GM13976 (cell line): ENCODE results near the gene KCTD11.
A peak's percentile ranks its signal among the peaks of the same experiment; 100 is the strongest.

ENCODE experiments used
- DNase-seq: peaks from one replicate; pipeline ENCODE4 v3.0.0; 2012; ENCODE audit warnings: low spot score
- in situ Hi-C: fragments of 300-500 bp; cut with MboI; formaldehyde crosslinking; loops from one replicate; pipeline ENCODE4 v1.12.0; 2022; ENCODE audit warnings: low sequenced_read_pairs, mixed read lengths, inconsistent platforms; ENCODE audit not compliant: unreplicated experiment
- TF ChIP-seq, protein P1 (sequence below): IDR thresholded peaks from 2 replicates; pipeline ENCODE4 v1.5.1; 2012; ENCODE audit warnings: borderline replicate concordance, mild to moderate bottlenecking; ENCODE audit not compliant: insufficient read depth; ENCODE audit errors: extremely low read depth, missing control alignments, control extremely low read depth

KCTD11 gene

DNA sequence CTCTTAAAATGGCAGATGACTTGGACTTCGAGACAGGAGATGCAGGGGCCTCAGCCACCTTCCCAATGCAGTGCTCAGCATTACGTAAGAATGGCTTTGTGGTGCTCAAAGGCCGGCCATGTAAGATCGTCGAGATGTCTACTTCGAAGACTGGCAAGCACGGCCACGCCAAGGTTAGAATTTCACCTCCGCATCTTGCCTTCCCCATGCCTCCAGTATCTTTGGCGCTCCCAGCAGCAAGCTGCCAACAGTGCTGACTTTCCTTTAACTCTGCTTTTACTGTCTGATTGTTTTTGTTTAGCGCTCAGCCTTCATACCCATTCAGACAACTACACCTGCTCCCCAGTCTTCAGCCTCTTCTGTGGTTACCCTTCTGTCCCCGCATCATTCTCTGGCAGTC lies 42.3 kb upstream of the KCTD11 start:
- in situ Hi-C loops, result no loop called here
- no peak for DNase-seq
- TF ChIP-seq, protein P1, sequence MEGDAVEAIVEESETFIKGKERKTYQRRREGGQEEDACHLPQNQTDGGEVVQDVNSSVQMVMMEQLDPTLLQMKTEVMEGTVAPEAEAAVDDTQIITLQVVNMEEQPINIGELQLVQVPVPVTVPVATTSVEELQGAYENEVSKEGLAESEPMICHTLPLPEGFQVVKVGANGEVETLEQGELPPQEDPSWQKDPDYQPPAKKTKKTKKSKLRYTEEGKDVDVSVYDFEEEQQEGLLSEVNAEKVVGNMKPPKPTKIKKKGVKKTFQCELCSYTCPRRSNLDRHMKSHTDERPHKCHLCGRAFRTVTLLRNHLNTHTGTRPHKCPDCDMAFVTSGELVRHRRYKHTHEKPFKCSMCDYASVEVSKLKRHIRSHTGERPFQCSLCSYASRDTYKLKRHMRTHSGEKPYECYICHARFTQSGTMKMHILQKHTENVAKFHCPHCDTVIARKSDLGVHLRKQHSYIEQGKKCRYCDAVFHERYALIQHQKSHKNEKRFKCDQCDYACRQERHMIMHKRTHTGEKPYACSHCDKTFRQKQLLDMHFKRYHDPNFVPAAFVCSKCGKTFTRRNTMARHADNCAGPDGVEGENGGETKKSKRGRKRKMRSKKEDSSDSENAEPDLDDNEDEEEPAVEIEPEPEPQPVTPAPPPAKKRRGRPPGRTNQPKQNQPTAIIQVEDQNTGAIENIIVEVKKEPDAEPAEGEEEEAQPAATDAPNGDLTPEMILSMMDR, result no peak

DNA sequence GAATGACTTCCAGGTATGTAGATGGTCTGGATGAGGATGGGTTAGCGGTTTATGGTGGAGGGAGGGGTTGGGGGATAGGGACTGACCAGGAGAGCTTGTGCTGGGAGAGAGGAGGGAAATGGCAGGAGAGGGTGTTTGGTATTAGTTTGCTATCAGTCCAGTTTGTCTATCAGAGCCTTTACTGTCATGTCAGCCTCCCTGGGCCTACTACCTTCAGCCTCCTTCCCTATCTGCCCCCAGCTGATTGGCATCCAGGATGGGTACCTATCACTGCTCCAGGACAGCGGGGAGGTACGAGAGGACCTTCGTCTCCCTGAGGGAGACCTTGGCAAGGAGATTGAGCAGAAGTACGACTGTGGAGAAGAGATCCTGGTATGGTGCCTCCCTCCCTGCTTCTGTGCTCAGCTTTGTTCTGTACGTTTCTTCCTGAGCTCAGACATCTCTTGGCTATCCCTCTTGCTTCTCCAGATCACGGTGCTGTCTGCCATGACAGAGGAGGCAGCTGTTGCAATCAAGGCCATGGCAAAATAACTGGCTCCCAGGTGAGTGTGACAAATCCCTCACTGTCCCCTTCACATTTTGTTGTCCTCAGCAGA lies 40.8 kb upstream of the KCTD11 start:
- no peak for DNase-seq
- TF ChIP-seq, protein P1, result no peak
- in situ Hi-C loops, result no loop called here

DNA sequence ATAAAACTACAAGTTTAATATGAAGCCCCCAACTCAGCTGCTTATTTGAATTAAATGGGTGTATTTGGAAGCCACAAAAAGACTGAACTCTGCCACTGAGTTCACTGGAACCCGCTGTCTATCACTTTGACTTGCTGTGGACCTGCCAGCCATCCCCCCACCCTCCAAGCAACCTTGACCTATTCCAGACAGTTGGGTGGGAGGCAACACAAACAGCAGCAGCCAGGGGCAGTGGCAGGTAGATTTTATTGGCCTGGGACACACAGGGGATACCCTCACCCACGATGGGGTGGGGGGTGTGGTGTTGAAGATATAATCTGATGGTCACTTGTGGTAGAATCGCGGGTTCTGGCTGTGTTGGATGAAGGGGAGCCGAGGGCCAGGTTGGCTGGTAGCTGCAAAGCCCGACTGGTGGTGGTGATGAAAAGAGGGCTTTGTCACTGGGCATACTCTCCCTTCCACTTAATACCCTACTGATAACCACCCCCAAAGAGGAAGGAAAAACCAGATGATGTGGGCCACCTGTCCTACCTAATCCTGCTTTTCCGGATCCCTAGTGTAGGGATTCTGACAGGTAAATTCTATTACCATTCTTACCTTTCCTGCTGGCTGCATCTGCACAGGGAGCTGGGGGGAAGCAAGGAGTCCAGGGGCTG lies 39.4 kb upstream of the KCTD11 start:
- in situ Hi-C loops, result no loop called here
- TF ChIP-seq, protein P1, result no peak

DNA sequence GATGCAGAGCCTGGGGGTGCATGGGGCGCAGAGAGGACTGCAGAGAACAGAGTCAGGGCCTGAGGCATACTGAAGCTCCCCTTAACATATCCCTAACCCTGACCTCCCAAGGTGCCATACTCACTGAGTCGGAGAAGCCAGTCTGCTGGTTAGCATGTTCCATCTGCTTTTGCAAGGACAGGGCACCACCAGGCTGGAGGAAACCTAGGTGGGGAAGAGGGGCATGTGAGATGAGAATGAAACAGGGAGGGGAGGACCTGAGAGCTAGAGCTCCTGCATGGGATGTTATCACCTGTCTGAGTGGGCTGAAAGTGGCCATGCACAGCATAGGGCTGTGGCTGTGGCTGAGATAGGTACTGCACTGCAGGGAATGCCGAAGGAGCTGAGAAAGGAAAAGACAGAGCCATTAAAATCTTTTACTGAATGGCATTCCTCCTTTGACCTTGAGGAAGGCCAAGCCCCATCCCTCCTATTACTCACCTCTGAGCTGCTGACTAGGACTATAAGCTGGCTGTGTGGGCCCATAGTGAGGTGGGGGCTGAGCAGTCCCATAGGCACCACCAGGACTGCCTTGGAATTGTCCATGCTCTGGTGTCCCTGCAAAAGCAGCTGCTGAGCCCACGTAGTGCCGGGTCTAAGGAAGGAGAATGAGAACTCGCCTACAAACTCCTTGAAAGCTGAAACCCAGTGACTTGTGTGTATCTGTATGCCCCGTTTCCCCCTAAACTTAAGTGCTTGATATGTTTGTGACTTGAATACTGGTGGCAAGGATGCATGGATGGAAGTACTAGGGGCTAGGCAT lies 38.7 kb upstream of the KCTD11 start:
- in situ Hi-C loops, result no loop called here
- TF ChIP-seq, protein P1, result no peak
- no peak for DNase-seq

More for the DNA sequence above, 39.4 kb upstream of the KCTD11 start:
- DNase-seq, result no peak

DNA sequence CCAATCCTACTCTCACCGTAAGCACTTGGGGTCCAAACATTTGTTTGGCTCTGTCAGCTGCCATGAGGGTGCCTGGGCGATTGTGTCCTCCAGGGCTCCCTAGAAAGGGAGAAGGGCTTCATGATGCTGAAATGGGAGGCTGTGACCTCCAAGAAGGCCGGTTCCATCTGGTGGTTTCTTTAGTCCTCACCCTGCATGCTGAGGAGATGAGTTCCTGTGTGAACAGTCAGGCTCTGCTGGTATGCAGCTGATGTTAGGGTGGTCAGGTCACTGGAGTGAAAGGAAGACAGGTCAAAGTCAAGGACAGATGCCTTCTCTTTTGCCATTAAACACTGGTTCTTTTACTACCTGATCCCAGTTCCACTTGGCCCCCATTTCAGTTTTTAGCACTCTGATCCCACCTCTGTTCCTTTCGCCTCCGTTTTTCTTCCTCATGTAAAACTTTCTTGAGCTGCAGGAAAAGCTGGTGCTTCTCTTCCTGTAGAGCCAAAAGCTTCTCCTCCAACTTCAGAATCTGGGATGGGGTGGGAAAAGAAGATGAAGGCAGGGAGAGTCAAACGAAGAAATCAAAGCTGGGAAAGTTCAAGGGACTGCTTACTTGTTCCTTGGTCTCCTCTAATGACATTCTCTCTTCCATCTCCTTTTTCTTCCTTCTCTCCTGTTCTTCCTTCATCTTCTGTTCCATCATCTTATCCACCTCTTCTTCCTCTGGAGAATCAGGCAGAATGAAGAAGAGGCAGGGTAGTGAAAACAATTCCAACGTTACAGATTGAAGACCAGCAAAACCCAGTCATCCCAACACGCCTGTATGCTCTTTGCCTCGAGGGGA lies 37.9 kb upstream of the KCTD11 start:
- TF ChIP-seq, protein P1, result no peak
- in situ Hi-C loops, result no loop called here
- no peak for DNase-seq

DNA sequence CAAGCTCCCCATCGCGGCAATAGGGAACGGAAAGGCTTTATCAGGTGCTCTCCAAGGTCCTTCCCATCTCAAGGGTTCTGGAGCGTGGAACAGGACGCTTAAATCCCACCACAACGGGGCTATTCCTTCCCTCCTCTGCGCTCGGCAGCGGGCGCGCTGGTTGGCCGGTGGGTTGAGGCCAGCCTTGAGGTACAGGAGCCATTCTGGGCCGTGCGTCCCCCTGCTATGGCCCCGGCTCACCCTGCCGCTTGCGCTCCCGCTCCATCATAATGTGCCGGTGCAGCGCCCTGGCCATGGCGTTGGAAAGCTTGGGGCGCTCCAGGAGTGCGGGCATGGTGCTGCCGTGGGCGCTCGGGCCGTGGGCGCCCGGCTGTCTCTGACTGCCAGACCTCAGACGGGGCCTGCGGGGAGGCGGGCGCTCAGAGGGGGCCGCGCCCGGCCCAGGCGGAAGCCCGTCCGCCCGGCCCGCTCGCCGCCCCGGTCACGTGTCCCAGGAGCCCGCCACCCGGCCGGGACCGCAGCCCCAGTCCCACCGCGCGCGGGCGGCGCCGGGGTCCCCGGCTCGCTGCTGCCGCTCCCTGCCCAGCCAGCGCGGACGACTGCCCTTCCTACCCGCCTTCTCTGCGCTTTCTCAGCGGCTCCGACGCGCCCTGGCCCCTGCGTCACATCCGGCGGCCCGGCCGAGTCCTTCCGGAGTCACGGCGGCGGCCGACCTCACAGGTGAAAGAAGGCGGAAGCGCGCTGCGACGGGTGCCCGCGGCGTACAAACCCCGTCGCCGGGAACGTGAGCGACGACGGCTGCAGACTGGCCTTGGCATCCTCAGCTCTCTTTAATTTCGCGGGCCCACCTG lies 37.0 kb upstream of the KCTD11 start, which contains the start of gene GPS2:
GPS2 (minus strand) TSS at position 642 of the 851 bp plus-strand sequence; CDS start at position 334, 308 bp downstream.
- in situ Hi-C loops, result no loop called here

More for the DNA sequence above, 37.0 kb upstream of the KCTD11 start, which contains the start of gene GPS2:
- TF ChIP-seq, protein P1, result no peak
- DNase-seq, result peak; percentile 97
